Skeletal muscle satellite cell (primary cell): ENCODE data around the gene DHX36. TPM values are rescaled to one million over a fixed set of nuclear protein-coding genes. Genes with fewer than 3 reads are reported as not detected.

ENCODE experiments used
- small RNA-seq: library from RNA; depleted of rRNA; stranded (forward); fragments of <200 nt; gene quantifications from one replicate; pipeline ENCODE3, GENCODE V24; 2012

Gene DHX36

Small RNAs within 50 kb of the gene (small RNA-seq; reads per million reads assigned to genes)
- gene RF01210: not detected
